ENCODE results near the gene MAP3K6.

DNA sequence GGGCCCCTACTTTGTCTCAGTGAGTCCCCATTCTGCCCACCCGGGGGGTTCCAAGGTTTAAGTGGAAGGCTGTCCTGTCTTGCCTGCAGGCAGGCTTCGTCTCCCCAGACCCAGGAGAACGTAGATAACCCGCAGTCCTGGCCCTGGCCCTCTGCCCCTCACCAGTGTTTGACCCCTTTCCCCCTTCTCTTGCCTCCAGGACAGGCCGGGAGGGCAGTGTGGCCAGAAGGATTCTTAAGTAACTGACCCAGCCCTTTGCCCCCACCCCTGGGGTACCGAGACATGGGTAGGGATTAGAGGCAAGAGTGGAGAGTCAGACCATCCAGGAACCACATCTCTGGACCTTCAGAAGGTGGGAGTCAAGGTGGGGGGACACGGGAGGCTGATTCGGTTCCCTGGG is 36.0 kb downstream of the MAP3K6 start:
- TF ChIP-seq, protein P1, sequence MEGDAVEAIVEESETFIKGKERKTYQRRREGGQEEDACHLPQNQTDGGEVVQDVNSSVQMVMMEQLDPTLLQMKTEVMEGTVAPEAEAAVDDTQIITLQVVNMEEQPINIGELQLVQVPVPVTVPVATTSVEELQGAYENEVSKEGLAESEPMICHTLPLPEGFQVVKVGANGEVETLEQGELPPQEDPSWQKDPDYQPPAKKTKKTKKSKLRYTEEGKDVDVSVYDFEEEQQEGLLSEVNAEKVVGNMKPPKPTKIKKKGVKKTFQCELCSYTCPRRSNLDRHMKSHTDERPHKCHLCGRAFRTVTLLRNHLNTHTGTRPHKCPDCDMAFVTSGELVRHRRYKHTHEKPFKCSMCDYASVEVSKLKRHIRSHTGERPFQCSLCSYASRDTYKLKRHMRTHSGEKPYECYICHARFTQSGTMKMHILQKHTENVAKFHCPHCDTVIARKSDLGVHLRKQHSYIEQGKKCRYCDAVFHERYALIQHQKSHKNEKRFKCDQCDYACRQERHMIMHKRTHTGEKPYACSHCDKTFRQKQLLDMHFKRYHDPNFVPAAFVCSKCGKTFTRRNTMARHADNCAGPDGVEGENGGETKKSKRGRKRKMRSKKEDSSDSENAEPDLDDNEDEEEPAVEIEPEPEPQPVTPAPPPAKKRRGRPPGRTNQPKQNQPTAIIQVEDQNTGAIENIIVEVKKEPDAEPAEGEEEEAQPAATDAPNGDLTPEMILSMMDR (IDR thresholded peaks at IDR 0.05), result no peak
- TF ChIP-seq POLR2AphosphoS5 (IDR thresholded peaks at IDR 0.05) (no peak), POLR2A (IDR thresholded peaks at IDR 0.05) (no peak), EP300 (IDR thresholded peaks at IDR 0.05) (no peak)
